Stimulated activated CD4-positive, alpha-beta T cell treated with anti-CD3 and anti-CD28 coated beads, TNF-alpha, amount 100 ng/mL, for 4 hours (primary cell): ENCODE results near the gene PIERCE2.
"Not testable (repeated sequence)": the region's sequence is repeated elsewhere in the genome, so short reads cannot be mapped to it uniquely, and the experiment has no call there.

Experiments
- DNase-seq, 3 experiments: peaks; one replicate each; pipeline ENCODE4 v3.0.0-alpha.2; 2020; ENCODE audit warnings: low read depth in 3 of 3

Gene PIERCE2

DNA sequence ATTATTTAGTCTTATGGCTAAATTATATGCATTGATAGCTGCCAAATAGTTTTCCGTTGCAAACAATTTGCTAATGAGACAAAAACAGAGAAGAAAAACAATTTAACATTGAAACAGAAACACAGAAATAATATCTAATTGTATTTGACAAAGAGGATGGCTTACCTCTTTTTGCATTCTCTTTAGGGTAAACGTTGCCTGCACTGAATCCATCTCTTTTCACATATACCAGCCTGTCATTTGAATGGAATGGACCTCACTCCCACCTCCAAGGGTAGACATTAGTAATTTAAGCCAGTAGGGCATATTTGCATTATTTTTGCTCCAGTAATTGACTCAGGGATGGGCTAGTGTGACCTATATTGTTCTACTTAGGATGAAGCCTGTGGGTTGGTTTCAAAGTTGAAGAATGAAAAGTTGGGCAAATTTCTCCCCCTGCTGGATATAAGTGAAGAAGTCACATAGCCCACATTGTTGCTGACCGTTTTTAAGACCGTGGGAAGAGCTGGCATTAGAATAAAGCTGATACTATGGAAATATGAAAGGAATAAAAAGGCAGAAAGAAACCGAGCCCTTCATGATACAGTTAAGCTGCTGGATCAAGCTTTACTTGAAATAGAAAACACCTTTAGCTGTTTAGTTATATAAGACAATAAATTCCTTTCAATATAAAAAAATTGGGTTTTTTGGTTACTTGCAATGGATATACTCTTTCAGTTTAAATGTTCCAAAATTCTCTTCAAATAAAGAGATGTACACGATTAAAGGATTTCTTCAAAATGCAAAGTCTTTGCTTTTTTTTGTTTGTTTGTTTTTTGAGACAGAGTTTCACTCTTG lies 26.9 kb downstream of the PIERCE2 start:
- no peak for DNase-seq

DNA sequence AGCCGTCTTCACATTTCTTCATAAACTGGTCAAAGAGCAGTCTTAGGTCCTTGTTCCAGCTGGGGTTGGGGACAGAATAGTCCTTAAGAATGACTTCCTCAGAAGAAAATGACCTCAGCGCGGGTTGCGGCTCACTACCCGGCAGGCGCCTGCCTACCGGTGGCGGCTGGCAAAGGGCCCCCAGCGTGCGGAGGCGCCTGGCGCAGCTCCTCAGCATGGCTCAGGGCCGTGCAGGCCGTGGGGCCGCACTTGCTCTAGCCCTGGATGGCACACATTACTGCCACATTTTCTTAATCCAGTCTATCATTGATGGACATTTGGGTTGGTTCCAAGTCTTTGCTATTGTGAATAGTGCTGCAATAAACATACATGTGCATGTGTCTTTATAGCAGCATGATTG lies 34.8 kb downstream of the PIERCE2 start:
- DNase-seq = not testable (repeated sequence)

DNA sequence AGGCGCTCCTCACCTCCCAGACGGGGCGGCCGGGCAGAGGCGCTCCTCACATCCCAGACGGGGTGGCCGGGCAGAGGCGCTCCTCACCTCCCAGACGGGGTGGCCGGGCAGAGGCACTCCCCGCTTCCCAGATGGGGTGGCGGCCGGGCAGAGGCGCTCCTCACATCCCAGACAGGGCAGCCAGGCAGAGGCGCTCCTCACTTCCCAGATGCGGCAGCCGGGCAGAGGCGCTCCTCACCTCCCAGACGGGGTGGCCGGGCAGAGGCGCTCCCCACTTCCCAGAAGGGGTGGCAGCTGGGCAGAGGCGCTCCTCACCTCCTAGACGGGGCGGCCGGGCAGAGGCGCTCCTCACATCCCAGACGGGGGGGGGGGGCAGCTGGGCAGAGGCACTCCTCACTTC lies 37.6 kb downstream of the PIERCE2 start:
- not testable (repeated sequence) for DNase-seq

DNA sequence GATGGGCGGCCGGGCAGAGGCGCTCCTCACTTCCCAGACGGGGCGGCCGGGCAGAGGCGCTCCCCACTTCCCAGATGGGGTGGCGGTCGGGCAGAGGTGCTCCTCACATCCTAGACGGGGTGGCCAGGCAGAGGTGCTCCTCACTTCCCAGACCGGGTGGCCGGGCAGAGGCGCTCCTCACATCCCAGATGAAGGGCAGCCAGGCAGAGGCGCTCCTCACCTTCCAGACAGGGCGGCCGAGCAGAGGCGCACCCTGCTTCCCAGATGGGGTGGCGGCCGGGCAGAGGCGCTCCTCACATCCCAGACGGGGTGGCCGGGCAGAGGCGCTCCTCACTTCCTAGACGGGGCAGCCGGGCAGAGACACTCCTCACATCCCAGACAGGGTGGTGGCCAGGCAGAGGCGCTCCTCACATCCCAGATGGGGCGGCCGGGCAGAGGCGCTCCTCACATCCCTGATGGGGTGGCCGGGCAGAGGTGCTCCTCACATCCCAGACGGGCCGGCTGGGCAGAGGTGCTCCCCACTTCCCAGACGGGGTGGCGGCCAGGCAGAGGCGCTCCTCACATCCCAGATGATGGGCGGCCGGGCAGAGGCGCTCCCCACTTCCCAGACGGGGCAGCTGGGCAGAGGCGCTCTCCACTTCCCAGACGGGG lies 38.2 kb downstream of the PIERCE2 start:
- not testable (repeated sequence) for DNase-seq

DNA sequence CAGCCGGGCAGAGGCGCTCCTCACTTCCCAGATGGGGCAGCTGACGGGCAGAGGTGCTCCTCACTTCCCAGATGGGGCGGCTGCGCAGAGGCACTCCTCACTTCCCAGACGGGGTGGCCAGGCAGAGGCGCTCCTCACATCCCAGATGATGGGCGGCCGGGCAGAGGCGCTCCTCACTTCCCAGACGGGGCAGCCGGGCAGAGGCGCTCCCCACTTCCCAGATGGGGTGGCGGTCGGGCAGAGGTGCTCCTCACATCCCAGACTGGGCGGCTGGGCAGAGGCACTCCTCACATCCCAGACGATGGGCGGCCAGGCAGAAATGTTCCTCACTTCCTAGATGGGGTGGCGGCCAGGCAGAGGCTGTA lies 38.7 kb downstream of the PIERCE2 start:
- DNase-seq = not testable (repeated sequence)

DNA sequence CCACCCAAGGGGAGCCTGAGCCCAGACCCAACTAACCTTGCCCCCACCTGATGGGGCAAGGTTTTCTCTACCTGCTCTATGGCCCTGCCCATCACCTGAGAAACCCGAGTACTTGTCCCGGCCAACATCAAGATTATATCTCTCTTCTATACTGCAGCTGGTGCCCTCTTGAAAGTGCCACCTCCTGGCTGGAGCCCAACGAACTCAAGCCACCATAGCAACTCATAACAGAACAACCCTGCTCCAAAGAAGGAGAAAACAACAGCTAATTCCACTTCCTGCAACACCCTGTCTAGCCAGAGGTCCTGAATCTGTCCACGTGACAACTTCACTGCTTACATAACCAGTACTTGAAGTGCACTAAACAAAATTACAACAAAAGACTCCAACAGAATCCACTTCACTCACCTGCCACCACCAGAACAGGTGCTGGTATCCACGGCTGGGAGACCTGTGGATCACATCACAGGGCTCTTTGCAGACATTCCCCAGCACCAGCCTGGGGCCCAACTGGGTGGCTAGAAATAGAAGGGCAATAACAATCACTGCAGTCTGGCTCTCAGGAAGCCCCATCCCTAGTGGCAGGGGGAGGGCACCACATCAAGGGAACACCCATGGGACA lies 49.2 kb downstream of the PIERCE2 start:
- no peak for DNase-seq

DNA sequence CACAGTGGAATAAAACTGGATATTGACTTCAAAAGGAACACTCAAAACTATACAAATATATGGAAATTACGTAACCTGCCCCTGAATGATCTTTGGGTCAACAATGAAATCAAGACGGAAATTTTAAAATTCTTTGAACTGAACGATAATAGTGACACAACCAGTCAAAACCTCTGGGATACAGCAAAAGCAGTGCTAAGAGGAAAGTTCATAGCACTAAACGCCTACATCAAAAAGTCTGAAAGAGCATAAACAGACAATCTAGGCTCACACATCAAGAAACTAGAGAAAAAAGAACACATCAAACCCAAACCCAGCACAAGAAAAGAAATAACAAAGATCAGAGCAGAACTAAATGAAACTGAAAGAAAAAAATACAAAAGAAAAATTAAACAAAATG lies 53.2 kb downstream of the PIERCE2 start:
- no peak for DNase-seq

DNA sequence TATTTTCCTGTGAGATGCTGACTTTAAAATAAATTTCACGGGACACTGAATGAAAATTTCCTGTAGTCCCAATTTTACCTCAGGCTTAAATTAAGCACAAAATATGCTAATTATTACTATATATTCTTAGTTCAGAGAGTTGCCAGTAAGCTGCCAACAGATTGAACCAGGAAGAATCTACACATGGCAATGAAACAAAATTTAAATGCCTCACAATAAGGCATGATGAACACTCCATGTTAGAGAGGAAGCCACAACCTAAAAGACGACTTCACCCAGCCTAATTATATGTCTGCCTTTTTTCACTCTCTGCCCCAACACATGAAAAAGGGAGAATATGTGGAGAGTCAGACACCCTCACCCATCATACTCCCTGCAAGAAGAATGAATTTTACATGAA lies 60.0 kb downstream of the PIERCE2 start:
- no peak for DNase-seq
